HUES6 (cell line): ENCODE data around the gene NDUFS7.

Experiments
- H3K27ac ChIP-seq: 2 replicates; pipeline ENCODE4 v1.7.0; 2013; ENCODE audit warnings: low read depth, mild to moderate bottlenecking, low read length, inconsistent platforms
- H3K27me3 ChIP-seq: 2 replicates; pipeline ENCODE4 v1.6.1; 2013; ENCODE audit warnings: low read length; ENCODE audit not compliant: control insufficient read depth, insufficient read depth
- H3K36me3 ChIP-seq: 2 replicates; pipeline ENCODE4 v1.6.1; 2013; ENCODE audit warnings: low read length; ENCODE audit not compliant: control insufficient read depth, insufficient read depth
- H3K4me1 ChIP-seq: 2 replicates; pipeline ENCODE4 v1.6.1; 2013; ENCODE audit warnings: low read length; ENCODE audit not compliant: control insufficient read depth, insufficient read depth
- H3K4me3 ChIP-seq: 2 replicates; pipeline ENCODE4 v1.5.1; 2013; ENCODE audit warnings: low read depth, low read length
- H3K9ac ChIP-seq: one replicate; pipeline ENCODE4 v1.6.1; 2013; ENCODE audit warnings: mild to moderate bottlenecking, low read length
- H3K9me3 ChIP-seq: 2 replicates; pipeline ENCODE4 v1.6.1; 2013; ENCODE audit warnings: low read depth, low read length; ENCODE audit not compliant: control insufficient read depth, insufficient read depth

The NDUFS7 gene

DNA sequence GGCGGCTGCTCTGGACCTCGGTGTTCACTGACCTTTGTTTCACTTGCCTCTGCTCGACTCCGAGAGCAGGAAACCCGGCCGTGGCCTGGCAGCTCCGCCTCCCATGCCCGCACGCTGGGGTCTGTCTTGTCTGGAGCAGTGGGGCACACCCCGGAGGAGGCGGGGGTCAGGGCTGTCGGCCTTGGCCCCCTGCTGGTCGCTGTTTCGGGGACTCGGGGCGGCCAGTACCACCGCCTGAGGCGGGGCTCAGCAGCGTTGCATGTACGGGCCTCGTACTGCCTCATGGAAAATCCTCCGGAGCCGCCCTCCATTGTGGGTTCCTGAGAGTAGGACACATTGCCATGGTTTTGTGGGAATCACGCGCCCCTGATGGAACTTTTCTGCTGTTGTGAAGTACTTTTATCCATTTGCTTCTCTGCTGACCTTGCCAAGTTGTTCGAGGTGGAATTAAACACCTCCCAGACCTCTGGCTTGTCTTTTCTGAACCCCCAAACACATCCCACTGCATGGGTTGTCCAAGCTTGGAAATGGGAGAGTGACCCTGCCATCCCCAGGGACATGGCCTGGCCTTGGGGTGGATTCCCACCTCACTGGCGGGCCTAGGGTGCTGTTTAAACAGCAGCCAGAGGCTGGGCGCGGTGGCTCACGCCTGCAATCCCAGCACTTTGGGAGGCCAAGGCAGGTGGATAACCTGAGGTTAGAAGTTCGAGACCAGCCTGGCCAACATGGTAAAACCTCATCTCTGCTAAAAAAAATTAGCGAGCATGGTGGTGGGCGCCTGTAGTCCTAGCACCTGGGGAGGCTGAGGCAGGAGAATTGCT is 5.5 kb upstream of the NDUFS7 start:
- Histone ChIP-seq H3K9me3 (no peaks in the 10 kb centered on the region), H3K4me1 (peaks cover 6% of the 10 kb centered on the region; the same call in 1 of the 2 replicates), H3K9ac (no peak overlapping the region), H3K4me3 (no peak overlapping the region), H3K36me3 (peaks cover 30% of the 10 kb centered on the region), H3K27me3 (no peaks in the 10 kb centered on the region), H3K27ac (no peak overlapping the region)

DNA sequence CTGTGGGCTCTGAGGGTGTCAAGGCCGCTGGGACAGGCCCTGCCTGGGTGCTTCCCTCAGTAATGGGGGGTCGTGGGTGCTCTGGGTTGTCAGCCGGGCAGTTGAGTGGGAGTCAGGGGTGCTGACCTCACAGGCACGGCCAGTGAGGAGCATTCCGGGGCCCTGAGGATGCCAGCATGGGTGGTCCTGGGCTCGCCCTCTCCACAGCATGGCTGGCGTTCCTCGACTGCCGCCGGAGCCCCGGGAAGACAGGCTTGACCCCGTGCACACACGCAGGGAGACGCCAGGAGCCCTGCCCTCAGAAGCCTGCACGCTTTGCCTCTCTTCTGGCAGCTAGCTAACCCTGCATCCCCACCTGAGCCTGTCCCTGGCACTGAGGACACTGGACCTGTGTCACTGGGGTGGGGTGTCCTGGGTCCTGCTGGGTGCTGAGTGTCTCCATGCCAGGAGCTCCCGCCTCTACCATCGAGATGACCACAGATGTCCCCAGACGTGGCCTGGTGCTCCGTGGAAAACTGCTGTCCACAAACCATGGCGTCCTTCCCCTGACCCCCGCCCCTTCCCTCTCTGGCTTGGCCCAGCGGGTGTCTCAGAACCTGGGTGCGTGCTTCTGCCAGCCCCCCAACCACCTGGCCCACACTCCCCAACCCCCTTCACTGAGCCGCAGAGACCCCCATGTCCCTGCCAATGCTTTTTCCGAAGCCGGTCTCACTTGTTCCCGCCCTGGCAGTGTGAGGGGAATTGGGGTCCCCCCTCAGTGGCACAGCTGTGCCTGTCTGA is 4.4 kb upstream of the NDUFS7 start:
- H3K4me3 ChIP-seq = no peak overlapping the region
- no peak overlapping the region for H3K27ac ChIP-seq
- no peaks in the 10 kb centered on the region for H3K27me3 ChIP-seq
- H3K4me1 ChIP-seq = peaks cover 6% of the 10 kb centered on the region; the same call in 1 of the 2 replicates
- H3K9ac ChIP-seq = no peak overlapping the region
- H3K9me3 ChIP-seq = no peaks in the 10 kb centered on the region
- peaks cover 18% of the 10 kb centered on the region for H3K36me3 ChIP-seq

DNA sequence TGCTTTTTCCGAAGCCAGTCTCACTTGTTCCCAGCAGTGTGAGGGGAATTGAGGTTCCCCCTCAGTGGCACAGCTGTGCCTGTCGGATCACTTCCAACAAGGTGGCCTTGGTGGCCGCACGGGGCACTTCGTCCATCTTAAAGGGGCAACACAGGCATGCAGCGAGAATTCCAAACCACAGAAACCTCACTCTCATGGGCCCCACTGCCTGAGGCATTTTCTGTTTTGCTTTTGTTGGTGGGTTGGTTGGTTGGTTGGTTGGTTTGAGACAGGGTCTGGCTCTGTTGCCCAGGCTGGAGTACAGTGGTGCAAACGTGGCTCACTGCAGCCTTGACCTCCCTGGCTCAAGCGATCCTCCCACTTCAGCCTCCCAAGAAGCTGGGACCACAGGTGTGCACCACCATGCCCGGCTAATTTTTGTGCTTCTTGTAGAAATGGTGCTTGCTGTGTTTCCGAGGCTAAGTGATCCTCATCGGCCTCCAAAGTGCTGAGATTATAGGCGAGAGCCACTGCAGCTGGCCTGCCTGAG is 3.7 kb upstream of the NDUFS7 start:
- no peaks in the 10 kb centered on the region for H3K9me3 ChIP-seq
- H3K4me1 ChIP-seq = peaks cover 6% of the 10 kb centered on the region; the same call in 1 of the 2 replicates
- no peak overlapping the region for H3K4me3 ChIP-seq
- no peaks in the 10 kb centered on the region for H3K27me3 ChIP-seq
- no peak overlapping the region for H3K9ac ChIP-seq
- no peak overlapping the region for H3K27ac ChIP-seq
- H3K36me3 ChIP-seq = peaks cover 15% of the 10 kb centered on the region

DNA sequence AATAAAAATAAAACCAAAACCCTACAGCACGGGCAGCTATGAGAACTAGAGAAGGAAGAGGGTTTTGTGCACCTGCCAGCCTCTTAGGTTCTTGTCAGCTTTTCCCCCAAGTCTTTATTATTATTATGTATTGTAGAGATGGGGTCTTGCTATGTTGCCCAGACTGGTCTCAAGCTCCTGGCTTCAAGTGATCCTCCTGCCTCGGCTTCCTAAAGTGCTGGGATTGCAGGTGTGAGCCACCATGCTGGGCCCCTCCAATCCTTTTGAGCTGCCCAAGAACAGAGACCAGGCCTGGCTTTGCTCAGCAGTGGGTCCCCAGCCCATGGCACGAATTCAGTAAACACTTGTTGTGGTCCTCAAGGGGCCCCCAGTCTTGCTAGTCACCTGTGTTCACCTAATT is 1.5 kb upstream of the NDUFS7 start:
- no peaks in the 10 kb centered on the region for H3K27me3 ChIP-seq
- H3K27ac ChIP-seq = no peak overlapping the region
- no peak overlapping the region for H3K4me3 ChIP-seq
- peaks cover 6% of the 10 kb centered on the region; the same call in 1 of the 2 replicates for H3K4me1 ChIP-seq
- peaks cover 5% of the 10 kb centered on the region; the same call in 1 of the 2 replicates for H3K36me3 ChIP-seq
- no peak overlapping the region for H3K9ac ChIP-seq
- H3K9me3 ChIP-seq = no peaks in the 10 kb centered on the region

DNA sequence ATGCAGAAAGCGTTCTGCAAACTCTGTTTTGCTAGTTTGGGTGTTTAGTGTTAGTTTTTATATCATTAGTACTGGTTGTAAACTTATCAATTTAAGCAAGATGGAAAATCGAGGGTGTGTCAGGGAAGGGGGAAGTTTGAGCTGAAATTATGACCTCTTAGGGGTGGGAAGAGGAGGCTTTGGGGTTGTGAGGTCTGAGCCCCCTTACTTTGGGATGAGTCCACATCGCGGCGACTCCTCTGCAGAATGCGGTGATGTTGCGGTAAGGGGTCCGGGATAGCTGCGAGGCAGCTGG is 743 bp upstream of the NDUFS7 start:
- Histone ChIP-seq H3K9ac (no peak overlapping the region), H3K4me1 (peaks cover 6% of the 10 kb centered on the region; the same call in 1 of the 2 replicates), H3K36me3 (no peaks in the 10 kb centered on the region), H3K27me3 (no peaks in the 10 kb centered on the region), H3K9me3 (no peaks in the 10 kb centered on the region), H3K27ac (no peak overlapping the region), H3K4me3 (peak overlapping the region; percentile 45)

DNA sequence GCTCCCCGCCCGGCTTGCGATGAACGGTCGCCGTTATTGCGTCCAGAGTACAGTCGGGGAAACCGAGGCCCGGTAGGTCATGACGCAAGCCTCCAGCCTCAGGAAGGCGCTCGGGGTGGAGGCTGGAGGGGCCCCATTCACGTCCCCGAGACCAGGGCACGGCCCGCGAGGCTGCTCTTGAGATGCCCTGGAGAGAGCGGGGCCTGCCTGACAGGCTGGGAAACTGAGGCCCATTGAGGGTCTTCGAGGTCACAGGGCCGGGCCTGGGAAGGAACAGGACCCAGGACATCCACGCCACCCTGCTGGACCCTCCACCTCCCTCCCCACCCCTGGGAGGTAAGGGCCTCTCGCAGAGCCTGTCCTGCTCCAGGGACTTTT is 367 bp downstream of the NDUFS7 start:
- H3K27ac ChIP-seq = peak overlapping the region; percentile 57; the same call in 1 of the 2 replicates
- H3K4me1 ChIP-seq = peaks cover 6% of the 10 kb centered on the region; the same call in 1 of the 2 replicates
- peak overlapping the region; percentile 90 for H3K9ac ChIP-seq

DNA sequence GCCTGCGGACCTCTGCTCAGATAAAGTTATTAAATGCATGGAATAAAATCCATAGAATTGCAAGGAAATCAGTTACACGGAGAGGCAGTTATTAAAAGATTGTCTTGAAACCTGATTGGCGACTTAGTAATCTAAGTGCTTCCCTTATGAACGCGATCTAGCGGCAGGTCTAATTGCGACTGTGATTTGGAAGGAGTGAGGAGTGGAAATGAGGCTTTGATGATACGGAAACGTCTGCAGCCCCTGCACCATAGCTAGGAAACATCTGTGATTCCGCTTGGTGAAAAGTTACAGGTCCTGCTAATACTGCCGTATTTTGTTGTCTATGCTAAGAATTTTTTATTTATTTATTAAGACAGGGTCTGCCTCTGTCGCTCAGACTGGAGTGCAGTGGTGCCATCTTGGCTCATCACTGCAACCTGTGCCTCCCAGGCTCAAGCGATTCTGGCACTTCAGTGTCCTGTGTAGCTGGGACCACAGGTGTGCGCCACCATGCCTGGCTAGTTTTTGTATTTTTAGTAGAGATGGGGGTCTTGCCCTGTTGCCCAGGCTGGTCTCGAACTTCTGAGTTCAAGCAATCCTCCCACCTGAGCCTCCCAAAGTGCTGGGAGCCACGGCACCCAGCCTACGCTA is 887 bp downstream of the NDUFS7 start:
- Histone ChIP-seq H3K4me1 (peaks cover 6% of the 10 kb centered on the region; the same call in 1 of the 2 replicates), H3K27me3 (no peaks in the 10 kb centered on the region), H3K9ac (peak overlapping the region; percentile 90), H3K36me3 (peaks cover 13% of the 10 kb centered on the region), H3K27ac (no peak overlapping the region), H3K4me3 (peak overlapping the region; percentile 68), H3K9me3 (no peaks in the 10 kb centered on the region)

More for the DNA sequence above, 367 bp downstream of the NDUFS7 start:
- peaks cover 8% of the 10 kb centered on the region for H3K36me3 ChIP-seq
- H3K9me3 ChIP-seq = no peaks in the 10 kb centered on the region
- peak overlapping the region; percentile 68 for H3K4me3 ChIP-seq
- no peaks in the 10 kb centered on the region for H3K27me3 ChIP-seq

DNA sequence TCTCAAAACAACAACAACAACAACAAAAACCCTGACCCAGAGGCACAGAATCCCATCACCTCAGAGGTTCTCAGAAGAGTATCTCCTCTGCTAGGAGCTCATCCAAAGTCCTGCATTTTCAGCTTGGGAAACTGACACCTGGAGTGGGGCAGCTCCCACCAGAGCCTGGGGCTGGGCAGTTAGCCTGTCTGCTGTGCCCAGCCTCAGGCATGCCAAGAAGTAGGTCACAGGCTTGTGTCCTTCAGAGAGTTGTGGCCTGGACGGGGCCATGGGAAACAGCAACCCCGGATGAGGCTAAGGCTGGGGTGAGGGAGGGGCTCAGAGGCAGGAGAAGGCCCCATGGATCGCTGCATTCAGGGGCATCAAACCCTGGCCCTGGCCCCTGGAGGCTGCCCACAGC is 2.1 kb downstream of the NDUFS7 start:
- H3K27me3 ChIP-seq = no peaks in the 10 kb centered on the region
- H3K4me1 ChIP-seq = peaks cover 6% of the 10 kb centered on the region; the same call in 1 of the 2 replicates
- H3K27ac ChIP-seq = no peak overlapping the region
- H3K36me3 ChIP-seq = peaks cover 19% of the 10 kb centered on the region
- no peak overlapping the region for H3K9ac ChIP-seq
- H3K9me3 ChIP-seq = no peaks in the 10 kb centered on the region
- H3K4me3 ChIP-seq = no peak overlapping the region

DNA sequence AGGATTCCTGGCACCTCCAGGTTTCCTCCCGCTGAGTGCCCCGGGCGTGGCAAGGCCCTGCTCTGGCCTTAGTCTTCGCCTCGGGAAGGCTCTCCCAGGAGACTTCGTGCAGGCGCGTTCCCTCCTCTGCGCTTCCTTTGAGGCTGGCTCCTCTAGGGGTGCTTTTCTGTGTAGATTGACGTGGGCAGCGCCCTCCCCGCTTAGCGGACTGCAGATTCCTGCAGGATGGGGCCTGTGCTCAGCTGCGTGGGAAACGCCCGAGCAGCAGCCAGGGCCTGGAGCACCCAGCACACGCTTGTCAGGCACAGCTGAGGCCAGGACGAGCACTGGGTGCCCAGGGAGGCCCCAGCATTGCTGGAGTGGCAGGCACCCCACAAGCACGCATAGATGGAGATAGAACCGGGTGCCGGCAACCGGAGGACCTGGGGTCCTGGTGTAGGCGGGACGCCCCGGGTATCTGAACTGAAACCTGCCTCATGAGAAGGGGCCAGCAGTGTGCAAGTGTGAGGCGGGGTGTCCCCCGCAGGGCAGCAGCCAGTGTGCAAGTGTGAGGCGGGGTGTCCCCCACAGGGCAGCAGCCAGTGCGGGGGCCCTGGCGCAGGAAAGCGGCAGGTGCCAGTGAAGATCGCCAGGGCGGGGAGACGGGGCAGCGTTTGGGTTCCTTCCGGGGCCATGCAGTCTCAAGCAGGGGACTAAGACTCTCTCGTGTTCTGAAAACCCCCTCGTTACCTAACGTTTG is 3.4 kb downstream of the NDUFS7 start:
- peaks cover 26% of the 10 kb centered on the region for H3K36me3 ChIP-seq
- no peaks in the 10 kb centered on the region for H3K4me1 ChIP-seq
- H3K27me3 ChIP-seq = no peaks in the 10 kb centered on the region
- H3K9ac ChIP-seq = no peak overlapping the region
- H3K27ac ChIP-seq = no peak overlapping the region
- H3K4me3 ChIP-seq = no peak overlapping the region
- no peaks in the 10 kb centered on the region for H3K9me3 ChIP-seq
